Lower leg skin (tissue), 3 donors: ENCODE results near the gene BRD8.

Experiments used
- POLR2A ChIP-seq, 2 donors: fragments of 450-650 bp; IDR thresholded peaks; one replicate each; pipeline ENCODE4 v1.6.1; 2016 to 2017; ENCODE audit warnings: antibody characterized with exemption in 2 of 2, mild to moderate bottlenecking in 1 of 2, moderate library complexity in 1 of 2
- TF ChIP-seq, protein P1 (sequence below), 3 donors: fragments of 450-650 bp; IDR thresholded peaks; one replicate each; pipeline ENCODE4 v1.5.1; 2016; ENCODE audit warnings: antibody characterized with exemption in 3 of 3, mild to moderate bottlenecking in 3 of 3, moderate library complexity in 2 of 3

- TF ChIP-seq, protein P1, sequence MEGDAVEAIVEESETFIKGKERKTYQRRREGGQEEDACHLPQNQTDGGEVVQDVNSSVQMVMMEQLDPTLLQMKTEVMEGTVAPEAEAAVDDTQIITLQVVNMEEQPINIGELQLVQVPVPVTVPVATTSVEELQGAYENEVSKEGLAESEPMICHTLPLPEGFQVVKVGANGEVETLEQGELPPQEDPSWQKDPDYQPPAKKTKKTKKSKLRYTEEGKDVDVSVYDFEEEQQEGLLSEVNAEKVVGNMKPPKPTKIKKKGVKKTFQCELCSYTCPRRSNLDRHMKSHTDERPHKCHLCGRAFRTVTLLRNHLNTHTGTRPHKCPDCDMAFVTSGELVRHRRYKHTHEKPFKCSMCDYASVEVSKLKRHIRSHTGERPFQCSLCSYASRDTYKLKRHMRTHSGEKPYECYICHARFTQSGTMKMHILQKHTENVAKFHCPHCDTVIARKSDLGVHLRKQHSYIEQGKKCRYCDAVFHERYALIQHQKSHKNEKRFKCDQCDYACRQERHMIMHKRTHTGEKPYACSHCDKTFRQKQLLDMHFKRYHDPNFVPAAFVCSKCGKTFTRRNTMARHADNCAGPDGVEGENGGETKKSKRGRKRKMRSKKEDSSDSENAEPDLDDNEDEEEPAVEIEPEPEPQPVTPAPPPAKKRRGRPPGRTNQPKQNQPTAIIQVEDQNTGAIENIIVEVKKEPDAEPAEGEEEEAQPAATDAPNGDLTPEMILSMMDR (IDR thresholded peaks at IDR 0.05): no peak
- no peak for TF ChIP-seq POLR2A (IDR thresholded peaks at IDR 0.05)
These were observed 9.3 kb downstream of the BRD8 start for GRCh38 chr5:138169124-138169523.
